GM19372 (cell line): ENCODE results near the gene TEPSIN.

Experiments used
- ATAC-seq: cut with Tn5 transposase; IDR thresholded peaks from one replicate; pipeline ENCODE4 v1.9.1; 2021; ENCODE audit warnings: mild to moderate bottlenecking, low read depth, moderate library complexity; ENCODE audit not compliant: unreplicated experiment

The TEPSIN gene

GRCh38 chr17:81200695-81201580, 37.9 kb downstream of the TEPSIN start:
- no peak for ATAC-seq

DNA sequence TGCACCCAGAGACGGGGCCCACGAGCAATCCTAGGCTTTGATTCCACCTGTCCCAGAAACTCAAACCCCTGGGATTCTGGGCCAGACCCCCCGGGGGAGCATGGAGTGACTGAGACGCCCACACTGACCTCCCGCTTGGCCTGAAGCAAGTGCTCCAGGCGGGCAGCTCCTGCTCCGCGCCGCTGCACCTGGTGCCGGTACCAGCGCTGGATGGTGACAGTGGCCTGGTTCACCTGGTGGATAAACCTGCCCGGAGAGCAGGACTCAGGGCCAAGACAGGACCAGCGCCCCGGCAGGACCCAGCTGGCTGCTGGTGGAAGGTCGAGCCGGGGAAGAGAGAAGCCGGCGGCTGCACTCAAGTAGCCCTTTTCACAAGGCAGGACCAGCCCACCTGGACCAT, 38.7 kb downstream of the TEPSIN start:
- ATAC-seq, result no peak

GRCh38 chr17:81199482-81199830, 39.4 kb downstream of the TEPSIN start:
- ATAC-seq, result no peak

DNA sequence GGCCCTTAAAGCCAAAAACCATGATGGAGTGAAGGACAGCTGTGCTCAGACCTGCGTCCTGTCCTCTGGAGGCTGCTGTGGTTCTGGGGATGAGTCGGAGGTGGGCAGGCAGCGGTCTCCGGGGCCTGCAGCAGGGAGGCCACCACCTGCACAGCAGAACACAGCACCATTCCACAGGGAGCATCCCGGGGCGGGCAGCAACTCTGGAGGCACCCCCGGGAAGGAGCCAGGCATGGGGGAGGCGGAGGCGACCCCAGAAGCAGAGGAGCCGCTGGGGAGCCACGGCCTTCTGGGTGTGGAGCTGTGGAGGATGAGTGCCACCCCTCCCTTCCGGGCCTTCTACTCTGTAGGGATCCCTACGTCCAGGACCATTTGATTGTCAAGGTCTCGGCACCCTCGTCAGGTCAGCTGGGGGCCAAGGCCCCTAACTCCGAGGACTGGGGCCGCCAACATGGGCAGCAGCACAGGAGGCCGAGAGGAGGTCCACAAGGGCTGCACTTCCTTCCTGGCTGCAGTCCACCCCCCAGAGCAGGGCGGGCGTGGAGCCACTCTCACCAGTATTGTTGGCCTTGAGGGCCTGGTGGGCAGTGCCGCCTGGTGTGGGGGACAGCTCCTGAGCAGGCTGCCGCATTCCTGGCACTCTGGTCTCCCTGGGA, 39.9 kb downstream of the TEPSIN start:
- ATAC-seq, result no peak

- ATAC-seq, result no peak
Measured at GRCh38 chr17:81197831-81198490, 40.9 kb downstream of the TEPSIN start.

- no peak for ATAC-seq
Measured at GRCh38 chr17:81197409-81197795, 41.5 kb downstream of the TEPSIN start.

- ATAC-seq, result no peak
Measured at GRCh38 chr17:81196505-81197408, 42.1 kb downstream of the TEPSIN start.

DNA sequence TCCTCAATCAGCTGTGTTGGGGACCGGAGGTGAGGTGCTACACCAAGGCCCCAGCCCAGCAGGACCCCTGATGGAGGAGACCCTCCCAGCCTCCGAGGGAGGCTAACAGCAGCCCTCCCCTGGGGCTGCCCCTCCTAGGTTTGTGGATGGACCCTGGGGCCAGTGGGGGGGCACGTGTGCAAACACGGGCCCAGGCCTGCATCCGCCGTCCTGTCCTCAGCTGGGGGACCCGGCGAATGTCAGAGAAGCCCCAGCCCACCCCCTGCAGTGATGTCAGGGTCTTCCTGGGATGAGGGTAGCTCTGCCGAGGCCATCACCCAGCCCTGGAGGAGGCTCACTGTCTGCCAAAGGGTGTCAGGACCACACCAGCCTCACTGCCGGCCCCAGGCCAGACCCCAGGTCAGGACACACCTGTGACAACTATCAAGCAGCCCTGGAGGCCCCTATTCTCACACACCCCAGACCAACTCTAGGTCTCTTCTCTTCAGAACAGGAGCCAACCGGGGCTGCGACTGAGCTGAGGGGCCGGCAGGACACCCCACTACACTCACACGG, 42.8 kb downstream of the TEPSIN start:
- no peak for ATAC-seq

DNA sequence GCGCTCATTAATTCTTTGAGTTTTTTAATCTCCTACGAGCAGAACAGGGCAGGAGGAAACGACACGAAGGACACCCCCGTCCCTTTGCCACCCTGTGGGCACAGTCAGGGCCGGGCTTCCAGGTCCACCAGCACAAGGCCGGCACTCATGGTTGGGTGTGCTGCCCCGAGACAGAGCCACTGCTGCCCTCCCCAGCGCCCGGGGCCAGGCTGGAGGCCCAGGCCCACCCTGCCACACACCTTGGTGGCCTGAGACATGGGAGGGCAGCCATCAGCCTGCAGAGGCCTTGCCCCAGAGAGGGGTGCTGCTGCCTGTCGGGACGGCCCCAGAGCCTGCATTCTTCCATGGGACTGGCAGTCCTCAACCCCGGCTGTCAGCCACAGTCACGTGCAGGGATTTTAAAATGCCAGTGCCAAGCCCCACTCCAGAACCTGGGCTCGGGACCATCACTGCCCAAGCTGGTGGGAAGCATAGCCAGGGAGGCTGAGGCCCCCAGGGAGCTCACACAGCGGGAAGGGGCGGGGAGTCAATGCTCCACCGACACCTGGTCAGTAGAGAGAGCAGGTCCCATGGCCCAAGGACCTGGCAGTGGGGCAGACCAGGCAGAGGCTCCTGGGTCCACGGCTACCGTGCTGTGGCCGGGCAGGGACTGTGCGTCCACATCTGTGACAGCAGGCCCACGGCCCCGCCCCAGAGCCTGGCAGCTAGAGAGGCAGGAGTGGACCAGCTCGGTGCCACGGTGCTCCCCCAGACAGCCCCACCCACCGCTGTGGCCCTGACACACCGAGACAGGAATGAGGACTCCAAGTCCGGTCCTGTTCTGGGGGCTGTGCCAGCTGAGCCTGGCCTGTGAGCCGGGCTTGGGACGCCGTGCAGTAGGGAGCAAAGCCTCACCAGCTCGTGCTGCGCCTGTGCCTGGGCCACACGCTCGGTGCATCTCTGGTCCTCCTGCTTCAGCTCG, 43.6 kb downstream of the TEPSIN start:
- no peak for ATAC-seq

DNA sequence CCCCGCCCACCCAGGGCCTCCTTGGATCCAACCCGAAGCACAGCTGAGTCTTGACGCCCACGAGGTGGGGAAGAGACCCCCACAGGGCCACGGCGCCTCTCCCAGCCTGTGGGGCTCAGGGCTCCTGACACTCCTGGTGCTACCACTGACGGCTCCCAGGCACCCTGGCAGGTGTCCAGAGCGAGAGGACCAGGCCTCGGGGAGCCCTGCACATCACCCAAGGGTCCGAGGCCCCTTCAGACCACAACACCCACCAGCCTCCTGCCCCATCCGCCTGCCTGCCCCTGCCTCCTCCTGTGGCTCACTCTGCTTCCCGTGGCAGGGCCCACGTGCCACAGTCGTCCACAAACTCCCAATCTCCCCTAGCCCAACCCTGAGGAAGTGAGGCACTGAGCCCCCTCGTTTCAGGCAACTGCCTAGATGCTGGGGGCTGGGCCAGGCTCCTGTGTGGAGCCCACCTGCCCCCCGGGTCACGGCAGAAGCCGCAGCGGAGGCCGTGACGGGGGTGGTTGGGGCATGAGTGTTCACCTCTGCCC, 44.6 kb downstream of the TEPSIN start:
- no peak for ATAC-seq

- ATAC-seq, result no peak
Measured at GRCh38 chr17:81193470-81194224, 45.2 kb downstream of the TEPSIN start.

GRCh38 chr17:81193051-81193410, 45.8 kb downstream of the TEPSIN start:
- no peak for ATAC-seq

- ATAC-seq, result no peak
Measured at GRCh38 chr17:81192386-81193050, 46.3 kb downstream of the TEPSIN start.

DNA sequence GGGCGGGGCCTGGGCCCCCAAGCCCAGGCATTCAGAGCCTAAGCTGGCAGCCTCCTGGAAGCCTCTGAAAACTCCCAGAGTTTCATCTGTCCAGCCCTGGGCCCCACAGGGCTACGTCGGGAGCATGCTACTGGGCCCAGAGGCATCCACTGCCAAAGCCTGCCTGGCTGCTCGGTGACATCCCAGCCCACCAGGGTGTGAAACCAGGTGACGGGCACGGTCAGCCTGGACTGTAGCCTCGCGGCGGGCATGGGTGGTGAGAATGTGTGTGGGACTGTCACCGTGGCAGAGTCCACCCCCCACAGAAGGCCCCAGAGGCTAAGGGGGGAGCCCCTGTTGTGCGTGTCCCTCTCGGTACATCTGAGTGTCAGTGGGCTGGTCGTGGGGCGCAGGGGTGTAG, 47.2 kb downstream of the TEPSIN start:
- no peak for ATAC-seq

- ATAC-seq, result no peak
Measured at GRCh38 chr17:81191116-81191515, 47.7 kb downstream of the TEPSIN start.

- no peak for ATAC-seq
Measured at GRCh38 chr17:81190591-81190990, 48.3 kb downstream of the TEPSIN start.

- no peak for ATAC-seq
Measured at GRCh38 chr17:81189670-81190530, 49.0 kb downstream of the TEPSIN start.
